GM19438 (cell line): ENCODE results near the gene FBXO28.

ENCODE experiments used
- ATAC-seq: cut with Tn5 transposase; IDR thresholded peaks from one replicate; pipeline ENCODE4 v1.9.1; 2021; ENCODE audit warnings: low read depth; ENCODE audit not compliant: unreplicated experiment

Gene FBXO28

GRCh38 chr1:224149709-224150108 lies 35.8 kb downstream of the FBXO28 start:
- no peak for ATAC-seq

- no peak for ATAC-seq
Observed at GRCh38 chr1:224151117-224151516, 37.2 kb downstream of the FBXO28 start.

GRCh38 chr1:224157316-224157715 lies 43.4 kb downstream of the FBXO28 start:
- ATAC-seq = no peak

- ATAC-seq = no peak
Observed at GRCh38 chr1:224159541-224159940, 45.6 kb downstream of the FBXO28 start.

GRCh38 chr1:224160171-224160682 lies 46.3 kb downstream of the FBXO28 start:
- ATAC-seq = no peak

GRCh38 chr1:224162768-224163167 lies 48.9 kb downstream of the FBXO28 start:
- no peak for ATAC-seq

- ATAC-seq = no peak
Observed at GRCh38 chr1:224163311-224163710, 49.4 kb downstream of the FBXO28 start.

- peak; percentile 89 for ATAC-seq
Observed at GRCh38 chr1:224168859-224169380, 55.0 kb downstream of the FBXO28 start.

GRCh38 chr1:224169718-224170270 lies 55.9 kb downstream of the FBXO28 start:
- ATAC-seq = no peak

- ATAC-seq = no peak
Observed at GRCh38 chr1:224170343-224170742, 56.4 kb downstream of the FBXO28 start.

GRCh38 chr1:224170748-224171478 lies 57.0 kb downstream of the FBXO28 start:
- no peak for ATAC-seq

GRCh38 chr1:224172229-224172628 lies 58.3 kb downstream of the FBXO28 start:
- ATAC-seq = no peak

- no peak for ATAC-seq
Observed at GRCh38 chr1:224173523-224173922, 59.6 kb downstream of the FBXO28 start.

- ATAC-seq = no peak
Observed at GRCh38 chr1:224175617-224176016, 61.7 kb downstream of the FBXO28 start.

GRCh38 chr1:224177356-224177999 lies 63.6 kb downstream of the FBXO28 start:
- no peak for ATAC-seq

- ATAC-seq = no peak
Observed at GRCh38 chr1:224178894-224179293, 65.0 kb downstream of the FBXO28 start.

- no peak for ATAC-seq
Observed at GRCh38 chr1:224180783-224181452, 67.0 kb downstream of the FBXO28 start.

GRCh38 chr1:224181453-224181810 lies 67.5 kb downstream of the FBXO28 start:
- ATAC-seq = no peak

GRCh38 chr1:224182057-224182865 lies 68.3 kb downstream of the FBXO28 start:
- ATAC-seq = peak; percentile 38
